HG03108 (cell line): Measurements from ENCODE around the gene ADK.
"Not testable (repeated sequence)": the region's sequence is repeated elsewhere in the genome, so short reads cannot be mapped to it uniquely, and the experiment has no call there.

Experiments
- ATAC-seq: cut with Tn5 transposase; IDR thresholded peaks from one replicate; pipeline ENCODE4 v1.9.1; 2021; ENCODE audit warnings: moderate library complexity; ENCODE audit not compliant: unreplicated experiment

Gene ADK

GRCh38 chr10:74525885-74526284, 374.9 kb downstream of the ADK start:
- no peak for ATAC-seq

GRCh38 chr10:74527611-74528010, 376.6 kb downstream of the ADK start:
- ATAC-seq: not testable (repeated sequence)

- no peak for ATAC-seq
Measured at GRCh38 chr10:74529205-74529604, 378.2 kb downstream of the ADK start.

GRCh38 chr10:74530981-74531380, 380.0 kb downstream of the ADK start:
- no peak for ATAC-seq

- ATAC-seq: no peak
Measured at GRCh38 chr10:74539317-74539716, 388.3 kb downstream of the ADK start.

GRCh38 chr10:74541375-74541774, 390.4 kb downstream of the ADK start:
- no peak for ATAC-seq

GRCh38 chr10:74542077-74542476, 391.1 kb downstream of the ADK start:
- ATAC-seq: no peak

- no peak for ATAC-seq
Measured at GRCh38 chr10:74543276-74543675, 392.3 kb downstream of the ADK start.

GRCh38 chr10:74544106-74544505, 393.1 kb downstream of the ADK start:
- no peak for ATAC-seq

GRCh38 chr10:74548676-74549075, 397.7 kb downstream of the ADK start:
- ATAC-seq: no peak

GRCh38 chr10:74556072-74556705, 405.2 kb downstream of the ADK start:
- no peak for ATAC-seq

GRCh38 chr10:74557098-74557497, 406.1 kb downstream of the ADK start:
- no peak for ATAC-seq

- ATAC-seq: no peak
Measured at GRCh38 chr10:74558403-74558802, 407.4 kb downstream of the ADK start.

GRCh38 chr10:74558897-74559296, 407.9 kb downstream of the ADK start:
- no peak for ATAC-seq

GRCh38 chr10:74568896-74569295, 417.9 kb downstream of the ADK start:
- not testable (repeated sequence) for ATAC-seq

GRCh38 chr10:74573497-74573896, 422.5 kb downstream of the ADK start:
- not testable (repeated sequence) for ATAC-seq

- ATAC-seq: no peak
Measured at GRCh38 chr10:74575191-74575720, 424.2 kb downstream of the ADK start.

- ATAC-seq: no peak
Measured at GRCh38 chr10:74575912-74576311, 424.9 kb downstream of the ADK start.

GRCh38 chr10:74576586-74576985, 425.6 kb downstream of the ADK start:
- ATAC-seq: no peak

- not testable (repeated sequence) for ATAC-seq
Measured at GRCh38 chr10:74580438-74580837, 429.4 kb downstream of the ADK start.

GRCh38 chr10:74582566-74582965, 431.5 kb downstream of the ADK start:
- no peak for ATAC-seq

GRCh38 chr10:74585231-74586087, 434.4 kb downstream of the ADK start:
- peak; percentile 64 for ATAC-seq
